ENCODE data around the gene COA3.

GRCh38 chr17:42784409-42784808 is 14.1 kb downstream of the COA3 start:
- no peak for TF ChIP-seq CTCF (IDR thresholded peaks at IDR 0.05; ENCODE audit: insufficient read depth, low read length)
- no peak for TF ChIP-seq GABPA (IDR thresholded peaks at IDR 0.05; ENCODE audit: low read depth)
